ENCODE data around the gene PACSIN2. TPM values are rescaled to one million over a fixed set of nuclear protein-coding genes. Genes with fewer than 3 reads are reported as not detected.

PACSIN2 gene
- total and polyA plus RNA-seq, 10 of the 15 experiments (the other 5 are each of a cell fraction or from before 2014, with no cell fraction given): 0.93 to 78.7 (median 46.8) TPM

- ATAC-seq (no peak), DNase-seq (ENCODE audit: low read depth, low spot score) (no peak), FAIRE-seq (no peak)
- ChIA-PET POLR2A (interaction anchor here (0.7 to 1.0 kb wide), 2 partner anchors 36 to 41 kb away, joined by 3 read pairs; no protein-coding TSS in a partner anchor), SMC1A (ENCODE audit: uncharacterized antibody, unreplicated experiment) (interaction anchor here (1.0 to 4.2 kb wide), 7 partner anchors 9 to 99 kb away, joined by 3 to 20 read pairs (median 10); no protein-coding TSS in a partner anchor), RAD21 (ENCODE audit: unreplicated experiment) (interaction anchor here (0.8 to 6.0 kb wide), 4 partner anchors 9 to 100 kb away, joined by 4 to 38 read pairs (median 5); no protein-coding TSS in a partner anchor), CTCF (interaction anchor here (1.2 to 3.0 kb wide), 6 partner anchors 37 to 99 kb away, joined by 3 to 22 read pairs (median 4); no protein-coding TSS in a partner anchor)
- Histone ChIP-seq H3K27me3 (replicated peaks in 1 of 2; ENCODE audit: control insufficient read depth in 2 of 2, insufficient read depth in 2 of 2, low read length in 1 of 2) (no peaks in the 10 kb centered on the region), H3K4me1 (ENCODE audit: control insufficient read depth, insufficient read depth, low read length) (peaks cover 24% of the 10 kb centered on the region), H4K20me1 (ENCODE audit: control insufficient read depth, insufficient read depth) (no peaks in the 10 kb centered on the region; the same call in 1 of the 2 replicates), H3K9me3 (replicated peaks; ENCODE audit: control insufficient read depth, insufficient read depth, low read length) (no peaks in the 10 kb centered on the region), H3K36me3 (ENCODE audit: control insufficient read depth in 2 of 2, insufficient read depth in 2 of 2, low read length in 1 of 2) (peaks cover 6 to 12% of the 10 kb centered on the region in 2 experiments; a peak in 3 of 4 replicates), H3K4me3 (no peak overlapping the region), H3K79me2 (ENCODE audit: control insufficient read depth, insufficient read depth, low read length) (peaks cover 60% of the 10 kb centered on the region), H2AFZ (ENCODE audit: control insufficient read depth, low read depth, low read length) (no peak overlapping the region), H3K4me2 (ENCODE audit: control insufficient read depth, insufficient read depth) (no peak overlapping the region), H3K27ac (ENCODE audit: control insufficient read depth, insufficient read depth) (no peak overlapping the region), H3K9ac (ENCODE audit: control insufficient read depth, insufficient read depth, low read length) (no peak overlapping the region)
- BruUV-seq (replicated peaks): no TSS peak
- TF ChIP-seq PRDM15 (CRISPR knock-in tag; IDR thresholded peaks at IDR 0.05) (no peak), BCLAF1 (IDR thresholded peaks at IDR 0.05) (no peak), ZZZ3 (IDR thresholded peaks at IDR 0.05; ENCODE audit: control insufficient read depth, insufficient read length, low read depth) (no peak), ZNF217 (IDR thresholded peaks at IDR 0.05) (no peak), SKIL (IDR thresholded peaks at IDR 0.05; ENCODE audit: low read depth, poor library complexity, severe bottlenecking) (no peak), RCOR1 (conservative IDR thresholded peaks at IDR 0.05; ENCODE audit: low read depth, low read length) (no peak), ZNF24 (IDR thresholded peaks at IDR 0.05) (no peak), RUNX3 (IDR thresholded peaks at IDR 0.05; ENCODE audit: low read length) (no peak), SIN3A (IDR thresholded peaks at IDR 0.05; ENCODE audit: low read depth, low read length) (no peak), TARDBP (IDR thresholded peaks at IDR 0.05; ENCODE audit: borderline replicate concordance) (no peak), POU2F2 (IDR thresholded peaks at IDR 0.05; ENCODE audit: borderline replicate concordance, low read depth, low read length) (no peak)
- in situ Hi-C loops (cut with MboI): no loop called here
- intact Hi-C loops (cut with micrococcal nuclease; ENCODE audit: unreplicated experiment): loop anchor here (2.0 kb wide), 1 partner anchor 34 kb away; no protein-coding TSS in a partner anchor
- WGBS (ENCODE audit: insufficient coverage, insufficient replicate concordance, low lambda C conversion rate, missing lambda C conversion rate): 97% methylated on average over 8 of the region's 8 CpGs
Observed at GRCh38 chr22:42967005-42967404, 47.9 kb downstream of the PACSIN2 start.

All from GM12878 (cell line).